Middle frontal gyrus (tissue), 1 donor: ENCODE measurements around the gene OR4D11.
"Not testable (repeated sequence)": the region's sequence is repeated elsewhere in the genome, so short reads cannot be mapped to it uniquely, and the experiment has no call there.

Experiments used
- DNase-seq: peaks from one replicate; pipeline ENCODE4 v3.0.0-alpha.2; 2015; ENCODE audit warnings: low spot score; ENCODE audit errors: extremely low spot score

The OR4D11 gene

GRCh38 chr11:59547605-59548308, 44.4 kb downstream of the OR4D11 start:
- not testable (repeated sequence) for DNase-seq

- DNase-seq: no peak
Observed at GRCh38 chr11:59548309-59548656, 44.9 kb downstream of the OR4D11 start.

DNA sequence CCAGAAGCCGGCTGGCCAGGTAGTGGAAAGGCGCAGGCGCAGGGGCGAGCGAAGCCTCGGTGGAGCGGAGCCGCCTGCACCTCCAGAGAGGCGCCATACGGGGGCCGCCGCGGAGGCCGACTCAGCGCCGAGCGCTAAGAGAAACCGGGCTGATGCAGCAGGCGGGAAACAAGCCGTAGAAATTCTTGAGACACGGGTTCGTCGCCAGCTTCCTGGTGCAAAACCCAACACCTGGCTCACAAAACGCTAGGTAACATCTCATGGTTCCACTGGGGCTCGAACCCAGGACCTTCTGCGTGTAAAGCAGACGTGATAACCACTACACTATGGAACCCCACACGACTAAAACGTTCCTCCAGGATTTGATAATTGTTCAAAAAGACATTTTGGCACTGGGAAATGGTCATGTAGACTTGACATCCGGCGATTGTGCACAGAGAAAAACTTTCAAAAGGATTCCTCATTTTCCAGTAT, 47.0 kb downstream of the OR4D11 start:
- peak; percentile 61 for DNase-seq

DNA sequence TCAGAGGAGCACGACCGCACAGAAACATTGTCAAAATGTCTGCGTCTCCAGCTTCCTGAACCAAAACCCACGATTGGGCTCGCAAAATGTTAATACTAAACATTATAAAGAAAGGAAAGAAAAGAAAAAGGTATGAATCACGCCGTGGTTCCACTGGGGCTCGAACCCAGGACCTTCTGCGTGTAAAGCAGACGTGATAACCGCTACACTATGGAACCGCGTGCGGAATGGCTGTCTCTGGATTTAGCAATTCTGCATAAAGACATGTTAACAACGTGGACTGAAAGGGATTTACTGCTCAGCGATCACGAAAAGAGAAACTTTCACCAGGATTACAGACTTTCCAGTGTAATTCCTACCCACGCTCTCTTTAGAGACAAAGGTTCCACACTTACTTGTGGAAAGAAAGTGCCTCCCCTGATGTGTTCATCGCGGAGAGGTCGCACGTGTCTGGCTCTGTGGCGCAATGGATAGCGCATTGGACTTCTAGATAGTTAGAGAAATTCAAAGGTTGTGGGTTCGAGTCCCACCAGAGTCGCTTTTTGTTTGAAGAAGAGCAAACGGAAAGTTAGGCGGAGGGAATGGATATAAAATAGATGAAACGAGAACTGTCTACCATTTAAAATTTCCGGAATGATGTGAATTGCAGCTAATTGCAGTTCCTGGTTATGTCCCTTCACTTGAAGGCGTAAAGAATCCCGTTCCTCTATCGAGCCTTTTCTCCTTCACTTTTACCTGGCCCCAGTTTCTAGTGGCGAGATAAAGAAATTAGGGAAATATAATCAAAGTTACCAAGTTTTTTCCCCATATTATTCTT, 47.7 kb downstream of the OR4D11 start:
- peak; percentile 60 for DNase-seq

DNA sequence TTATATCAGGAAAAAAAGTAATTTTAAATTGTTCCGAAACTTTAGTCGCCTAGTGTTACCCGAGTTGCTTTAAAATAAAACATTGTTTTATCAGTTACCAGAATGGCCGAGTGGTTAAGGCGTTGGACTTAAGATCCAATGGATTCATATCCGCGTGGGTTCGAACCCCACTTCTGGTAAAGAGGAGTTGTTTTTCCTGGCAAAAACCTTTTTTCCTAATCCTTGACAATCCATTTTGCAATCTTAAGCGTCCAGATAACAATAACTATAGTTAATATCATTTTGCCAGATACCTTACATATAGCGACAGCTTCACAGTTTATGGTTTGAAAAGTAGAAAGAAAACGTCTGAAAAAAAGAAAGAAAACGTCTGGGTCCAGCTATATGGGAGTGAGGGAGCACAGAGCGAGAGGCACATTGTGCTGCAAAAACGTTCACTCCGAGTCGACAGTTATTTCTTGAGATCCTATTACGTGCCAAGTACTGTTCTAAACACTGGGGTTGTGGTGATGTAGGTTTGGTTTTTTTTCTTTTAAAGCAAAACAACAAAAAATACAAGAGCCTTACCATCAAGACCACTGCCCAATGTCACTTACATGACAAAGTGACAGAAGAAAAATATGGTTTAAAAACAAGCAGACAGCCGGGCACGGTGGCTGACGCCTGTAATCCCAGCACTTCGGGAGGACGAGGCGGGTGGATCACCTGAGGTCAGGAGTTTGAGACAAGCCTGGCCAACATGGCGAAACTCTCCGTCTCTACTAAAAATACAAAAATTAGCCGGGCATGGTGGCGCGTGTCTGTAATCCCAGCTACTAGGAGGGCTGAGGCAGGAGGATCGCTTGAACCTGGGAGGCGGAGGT, 48.5 kb downstream of the OR4D11 start:
- no peak for DNase-seq

DNA sequence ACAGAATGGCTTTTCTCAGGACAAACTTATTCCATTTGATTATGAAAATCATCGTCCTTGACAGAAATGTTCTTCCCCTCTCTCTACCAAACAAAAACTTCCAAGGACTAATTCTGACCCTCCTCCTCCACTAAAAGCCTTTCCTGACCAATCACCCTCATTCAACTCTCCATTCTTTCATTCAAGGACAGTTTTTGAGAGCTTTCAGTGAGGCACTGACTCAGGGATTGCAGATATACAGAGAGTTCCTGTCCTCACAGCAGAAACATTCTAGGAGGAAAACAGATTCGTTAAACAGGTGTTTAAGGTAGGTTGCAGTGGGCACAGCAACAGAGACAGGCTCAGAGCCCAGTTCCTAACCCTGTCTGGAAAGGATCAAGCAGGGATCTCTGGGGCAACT, 49.5 kb downstream of the OR4D11 start:
- DNase-seq: no peak

DNA sequence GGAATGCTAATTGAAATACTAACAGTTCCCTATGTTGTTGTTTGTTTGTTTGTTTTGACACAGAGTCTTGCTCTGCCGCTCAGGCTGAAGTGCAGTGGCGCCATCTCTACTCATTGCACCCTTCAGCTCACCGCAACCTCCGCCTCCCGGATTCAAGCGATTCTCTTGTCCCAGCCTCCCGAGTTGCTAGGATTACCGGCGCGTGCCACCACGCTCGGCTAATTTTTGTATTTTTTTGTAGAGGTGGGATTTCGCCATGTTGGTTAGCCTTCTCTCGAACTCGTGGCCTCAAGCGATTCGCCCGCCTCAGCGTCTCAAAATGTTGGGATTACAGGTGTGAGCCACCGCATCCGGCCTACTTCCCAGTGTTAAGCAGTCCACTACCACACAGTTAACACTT, 49.9 kb downstream of the OR4D11 start:
- DNase-seq: no peak
